Tibial artery (tissue), 4 donors: ENCODE data around the gene PEAR1.

Source experiments
- DNase-seq, 2 donors: peaks; one replicate each; pipeline ENCODE4 v3.0.0-alpha.2; 2019
- H3K27ac ChIP-seq, 2 donors: fragments of 200-600 bp; sonication (generic) in 1 of 2; 1 replicate in 1 of 2; 2 replicates in 1 of 2; pipeline ENCODE4 v1.5.1; 2018 to 2019; ENCODE audit warnings: mild to moderate bottlenecking in 1 of 2
- H3K27me3 ChIP-seq, 2 donors: fragments of 200-600 bp; sonication (generic) in 1 of 2; one replicate each; pipeline versions ENCODE4 v1.5.1 to v1.6.0; 2016 to 2019
- H3K36me3 ChIP-seq, 3 donors: fragments of 200-600 bp; sonication (generic) in 2 of 3; one replicate each; pipeline ENCODE4 v1.5.1; 2016 to 2019; ENCODE audit warnings: mild to moderate bottlenecking in 2 of 3
- H3K4me1 ChIP-seq, 4 donors: fragments of 200-600 bp; sonication (generic) in 2 of 4; 1 replicate in 3 of 4; 2 replicates in 1 of 4; pipeline ENCODE4 v1.5.1; 2016 to 2019
- H3K4me3 ChIP-seq, 2 donors: fragments of 200-600 bp; sonication (generic) in 1 of 2; 1 replicate in 1 of 2; 2 replicates in 1 of 2; pipeline ENCODE4 v1.5.1; 2018 to 2019; ENCODE audit warnings: mild to moderate bottlenecking in 2 of 2
- H3K9me3 ChIP-seq, 3 donors: fragments of 200-600 bp; sonication (generic) in 1 of 3; one replicate each; pipeline ENCODE4 v1.5.1; 2016 to 2019
- CTCF ChIP-seq, 2 experiments: fragments of 200-600 bp in 1 of 2; fragments of 450-650 bp in 1 of 2; IDR thresholded peaks; one replicate each; pipeline ENCODE4 v1.5.1; 2017 to 2019; ENCODE audit warnings: antibody characterized with exemption in 2 of 2, mild to moderate bottlenecking in 1 of 2, moderate library complexity in 1 of 2
- intact Hi-C: fragments of 100-400 bp; cut with DNase I; formaldehyde crosslinking; loops from one replicate; pipeline ENCODE4 v1.15.0; 2023; ENCODE audit warnings: low total_unique reads

PEAR1 gene

GRCh38 chr1:156877433-156878170, 15.9 kb upstream of the PEAR1 start:
- TF ChIP-seq CTCF (IDR thresholded peaks at IDR 0.05): no peak
- peaks cover 0 to 65% of the 10 kb centered on the region in 2 donors for H3K27me3 ChIP-seq
- intact Hi-C loops: no loop called here

GRCh38 chr1:156879876-156880275, 13.6 kb upstream of the PEAR1 start:
- H3K4me3 ChIP-seq: no peak overlapping the region
- no peak for TF ChIP-seq CTCF (IDR thresholded peaks at IDR 0.05)
- no peak overlapping the region for H3K27ac ChIP-seq
- DNase-seq: no peak
- peaks cover 0 to 7% (median 2%) of the 10 kb centered on the region in 4 donors for H3K4me1 ChIP-seq
- intact Hi-C loops: loop anchor here (5.0 kb wide), 1 partner anchor 38 kb away; no protein-coding TSS in a partner anchor
- no peaks in the 10 kb centered on the region for H3K36me3 ChIP-seq
- no peaks in the 10 kb centered on the region for H3K9me3 ChIP-seq
- peaks cover 0 to 62% of the 10 kb centered on the region in 2 donors for H3K27me3 ChIP-seq

More at GRCh38 chr1:156877433-156878170, 15.9 kb upstream of the PEAR1 start:
- Histone ChIP-seq H3K27ac (no peak overlapping the region), H3K4me1 (no peaks in the 10 kb centered on the region), H3K9me3 (no peaks in the 10 kb centered on the region), H3K36me3 (no peaks in the 10 kb centered on the region), H3K4me3 (no peak overlapping the region)
- DNase-seq: no peak

GRCh38 chr1:156880473-156880872, 13.0 kb upstream of the PEAR1 start:
- no peak overlapping the region for H3K27ac ChIP-seq
- H3K36me3 ChIP-seq: no peaks in the 10 kb centered on the region
- no peak for DNase-seq
- no peak overlapping the region for H3K4me3 ChIP-seq
- peaks cover 0 to 13% (median 5%) of the 10 kb centered on the region in 4 donors for H3K4me1 ChIP-seq
- no peaks in the 10 kb centered on the region for H3K9me3 ChIP-seq
- intact Hi-C loops: loop anchor here (5.0 kb wide), 1 partner anchor 38 kb away; no protein-coding TSS in a partner anchor
- no peak for TF ChIP-seq CTCF (IDR thresholded peaks at IDR 0.05)
- peaks cover 0 to 57% of the 10 kb centered on the region in 2 donors for H3K27me3 ChIP-seq

- Histone ChIP-seq H3K9me3 (no peaks in the 10 kb centered on the region), H3K27ac (no peak overlapping the region), H3K4me1 (peaks cover 0 to 14% (median 5%) of the 10 kb centered on the region in 4 donors), H3K36me3 (no peaks in the 10 kb centered on the region), H3K4me3 (no peak overlapping the region), H3K27me3 (peaks cover 0 to 51% of the 10 kb centered on the region in 2 donors)
- no peak for DNase-seq
- intact Hi-C loops: loop anchor here (5.0 kb wide), 1 partner anchor 39 kb away; no protein-coding TSS in a partner anchor
- TF ChIP-seq CTCF (IDR thresholded peaks at IDR 0.05): no peak
Observed at GRCh38 chr1:156881101-156881500, 12.4 kb upstream of the PEAR1 start.

- Histone ChIP-seq H3K9me3 (no peaks in the 10 kb centered on the region), H3K27me3 (peaks cover 0 to 45% of the 10 kb centered on the region in 2 donors), H3K36me3 (no peaks in the 10 kb centered on the region), H3K4me1 (peaks cover 0 to 14% (median 5%) of the 10 kb centered on the region in 4 donors), H3K27ac (no peak overlapping the region), H3K4me3 (no peak overlapping the region)
- TF ChIP-seq CTCF (IDR thresholded peaks at IDR 0.05): no peak
- intact Hi-C loops: loop anchor here (5.0 kb wide), 1 partner anchor 39 kb away; no protein-coding TSS in a partner anchor
- no peak for DNase-seq
Observed at GRCh38 chr1:156881663-156882062, 11.9 kb upstream of the PEAR1 start.
